Purkinje cell (primary cell): ENCODE results near the gene FADS6. TPM values are rescaled to one million over a fixed set of nuclear protein-coding genes. Genes with fewer than 3 reads are reported as not detected.

Experiments used
- polyA plus RNA-seq: library from polyadenylated mRNA; unstranded; fragments of >200 nt; fragmentation: Nextera tagmentation; gene quantifications from 2 replicates; pipeline ENCODE4 v1.2.1, GENCODE V29; 2014

The FADS6 gene, protein sequence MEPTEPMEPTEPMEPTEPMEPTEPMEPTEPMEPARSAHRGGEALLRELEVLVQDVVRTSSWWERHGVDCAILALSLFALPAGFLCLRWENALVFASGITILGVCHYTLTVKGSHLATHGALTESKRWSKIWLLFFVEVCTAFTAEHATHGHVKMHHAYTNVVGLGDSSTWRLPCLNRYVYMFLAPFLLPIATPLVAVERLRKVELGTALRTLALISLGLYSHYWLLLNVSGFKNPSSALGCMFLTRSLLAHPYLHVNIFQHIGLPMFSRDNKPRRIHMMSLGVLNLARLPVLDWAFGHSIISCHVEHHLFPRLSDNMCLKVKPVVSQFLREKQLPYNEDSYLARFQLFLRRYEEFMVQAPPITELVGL
- polyA plus RNA-seq = 5.1 and 6.8 TPM in 2 replicates

DNA sequence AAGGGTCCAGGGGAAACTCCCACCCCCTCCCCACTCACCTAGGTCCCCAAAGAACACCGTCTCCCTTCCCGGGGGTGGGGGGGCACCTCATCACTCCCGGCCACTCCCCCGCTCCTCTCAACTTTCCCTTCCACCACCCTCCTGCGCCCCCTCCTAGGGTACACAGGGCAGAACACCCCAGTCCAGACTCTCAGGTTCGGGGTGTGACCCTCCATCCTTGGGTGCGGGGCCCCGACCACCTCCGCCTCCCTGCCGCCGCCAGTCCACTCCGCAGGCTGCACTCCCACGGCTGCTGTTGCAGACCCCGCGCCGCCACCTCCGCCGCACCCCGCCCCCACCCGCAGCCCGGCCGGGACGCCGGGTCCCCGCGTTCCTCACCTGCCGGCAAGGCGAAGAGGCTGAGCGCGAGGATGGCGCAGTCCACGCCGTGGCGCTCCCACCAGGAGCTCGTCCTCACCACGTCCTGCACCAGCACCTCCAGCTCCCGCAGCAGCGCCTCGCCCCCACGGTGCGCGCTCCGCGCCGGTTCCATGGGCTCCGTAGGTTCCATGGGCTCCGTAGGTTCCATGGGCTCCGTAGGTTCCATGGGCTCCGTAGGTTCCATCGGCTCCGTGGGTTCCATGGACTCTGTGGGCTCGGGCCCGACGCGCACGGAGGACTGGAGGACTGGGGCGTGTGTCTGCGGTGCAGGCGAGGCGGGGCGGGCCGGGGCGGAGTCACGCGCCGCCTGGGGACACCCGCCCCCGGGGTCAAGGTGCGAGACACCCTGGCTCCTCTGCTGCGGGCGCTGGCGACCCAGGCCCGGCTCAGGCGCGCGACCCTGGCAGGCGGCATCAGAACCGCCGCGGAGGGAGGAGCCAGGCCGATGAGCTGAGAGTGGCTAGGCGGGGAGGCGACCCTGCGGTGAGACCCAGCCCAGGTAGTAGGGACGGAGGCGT lies at the start of gene FADS6:
Gene FADS6 (minus strand): TSS at position 660 of the 938 bp plus-strand sequence. CDS start 38 bp downstream, at position 622.

DNA sequence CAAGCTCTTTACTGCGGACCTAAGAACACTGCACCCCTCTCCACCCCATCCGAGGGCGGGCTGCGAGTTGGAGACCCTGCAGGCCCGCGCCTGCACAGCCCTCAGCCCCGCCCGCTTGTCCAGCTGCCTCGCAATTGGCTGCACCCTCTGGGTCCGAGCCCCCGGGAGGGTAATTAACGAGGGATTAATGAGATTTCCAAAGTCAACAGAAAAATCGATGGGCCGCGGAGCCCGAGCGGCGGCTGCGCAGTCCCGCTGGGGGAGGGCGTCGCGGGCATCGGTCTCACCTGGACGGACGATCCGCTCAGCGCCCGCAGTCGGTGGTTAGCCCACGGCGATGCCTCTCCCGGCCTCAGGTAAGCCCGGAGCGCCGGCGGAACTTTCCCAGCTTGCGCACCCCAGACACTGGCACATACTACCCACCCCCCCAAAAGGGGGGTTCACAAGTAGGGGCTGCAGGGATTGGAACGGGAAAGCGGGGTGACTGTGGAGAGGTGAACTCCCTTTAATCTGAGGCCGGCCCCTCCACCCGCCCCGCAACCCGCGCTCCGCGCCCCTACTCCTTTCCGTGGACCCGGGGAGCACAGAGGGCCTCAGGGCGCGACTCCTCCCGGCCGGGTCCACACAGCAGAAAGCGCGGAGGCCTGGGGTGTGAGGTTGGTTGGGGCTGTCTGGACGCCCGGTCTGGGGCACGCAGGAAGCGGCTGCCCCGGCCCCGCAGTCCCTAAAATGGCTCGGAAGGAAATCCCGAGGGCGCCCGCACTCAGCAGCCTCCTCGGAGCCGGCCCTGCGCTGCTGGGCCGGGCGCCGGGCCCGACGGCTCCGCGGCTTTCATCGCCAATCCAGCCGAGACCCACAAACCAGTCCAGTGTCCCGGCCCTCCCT lies 42.4 kb upstream of the FADS6 start, which contains the start of gene OTOP3:
Gene OTOP3 (plus strand): TSS at position 314 of the 885 bp plus-strand sequence. CDS start 24 bp downstream, at position 338.

DNA sequence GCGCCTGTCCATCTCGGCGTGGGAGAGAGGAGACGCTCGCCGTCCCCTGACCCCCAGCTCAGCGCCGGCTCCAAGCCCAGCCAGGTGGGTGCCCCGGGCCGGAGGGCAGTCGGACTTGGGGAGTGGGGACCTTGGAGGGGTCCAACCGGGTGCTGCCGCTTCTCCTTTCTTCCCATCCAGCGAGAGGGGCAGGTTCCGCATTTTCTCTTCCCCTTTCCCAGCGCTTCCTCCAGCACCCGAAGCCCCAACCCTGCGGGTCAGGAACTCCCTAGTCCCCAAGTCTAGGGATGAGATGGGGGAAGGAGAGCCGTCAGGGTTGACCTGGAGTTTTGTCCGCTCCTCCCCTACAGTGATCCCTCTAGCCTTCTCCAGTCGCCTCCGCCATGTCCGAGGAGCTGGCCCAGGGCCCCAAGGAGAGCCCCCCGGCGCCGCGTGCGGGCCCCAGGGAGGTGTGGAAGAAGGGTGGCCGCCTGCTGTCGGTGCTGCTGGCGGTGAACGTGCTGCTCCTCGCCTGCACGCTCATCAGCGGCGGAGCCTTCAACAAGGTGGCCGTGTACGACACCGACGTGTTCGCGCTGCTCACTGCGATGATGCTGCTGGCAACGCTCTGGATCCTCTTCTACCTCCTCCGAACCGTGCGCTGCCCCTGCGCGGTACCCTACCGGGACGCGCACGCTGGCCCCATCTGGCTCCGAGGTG lies 31.0 kb upstream of the FADS6 start, which contains the start of gene OTOP2:
Gene OTOP2 (plus strand): TSS at position 24 of the 699 bp plus-strand sequence. CDS start 360 bp downstream, at position 384.

DNA sequence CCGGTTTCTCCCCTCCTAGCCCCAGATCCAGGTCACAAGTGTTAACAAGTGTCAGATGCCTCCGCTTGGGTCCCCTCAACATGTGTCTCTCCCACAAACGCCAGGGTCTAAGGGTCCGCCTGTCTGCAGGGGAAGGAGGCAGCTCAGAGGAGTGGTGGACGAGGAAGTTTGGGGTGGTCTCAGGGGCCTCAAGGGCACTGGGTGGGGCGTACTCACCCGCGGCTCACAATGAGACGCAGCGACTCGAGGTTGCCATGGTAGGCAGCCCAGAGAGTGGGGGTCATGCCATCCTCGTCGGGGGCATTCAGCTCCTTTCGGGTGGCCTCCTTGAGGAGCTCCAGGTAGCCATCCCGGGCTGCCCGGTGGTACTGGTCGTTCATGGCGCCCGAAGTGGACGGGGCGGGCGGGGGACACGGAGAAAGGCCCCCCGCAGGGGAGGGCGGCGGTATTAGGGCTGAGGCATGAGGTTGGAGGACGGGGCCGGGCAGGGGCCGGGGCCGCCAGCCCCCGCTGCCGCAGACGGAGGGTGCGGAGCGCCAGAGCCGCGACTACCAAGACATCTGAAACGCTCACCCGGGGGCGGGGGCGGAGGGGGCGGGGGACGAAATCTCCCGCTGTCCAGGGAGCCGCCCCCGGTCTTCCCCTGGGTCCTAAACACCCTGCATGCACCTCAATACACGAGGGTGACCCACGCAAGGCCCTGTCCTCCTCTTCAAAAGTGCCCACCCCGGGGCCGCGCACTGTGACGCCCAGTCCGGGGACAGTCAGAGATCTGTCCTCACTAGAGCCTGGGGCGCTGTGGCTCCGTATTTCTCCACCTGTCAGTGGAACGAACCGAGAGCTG lies 29.5 kb upstream of the FADS6 start, which contains the start of gene USH1G:
Gene USH1G (minus strand): TSS at position 562 of the 844 bp plus-strand sequence. CDS start 182 bp downstream, at position 380.

DNA sequence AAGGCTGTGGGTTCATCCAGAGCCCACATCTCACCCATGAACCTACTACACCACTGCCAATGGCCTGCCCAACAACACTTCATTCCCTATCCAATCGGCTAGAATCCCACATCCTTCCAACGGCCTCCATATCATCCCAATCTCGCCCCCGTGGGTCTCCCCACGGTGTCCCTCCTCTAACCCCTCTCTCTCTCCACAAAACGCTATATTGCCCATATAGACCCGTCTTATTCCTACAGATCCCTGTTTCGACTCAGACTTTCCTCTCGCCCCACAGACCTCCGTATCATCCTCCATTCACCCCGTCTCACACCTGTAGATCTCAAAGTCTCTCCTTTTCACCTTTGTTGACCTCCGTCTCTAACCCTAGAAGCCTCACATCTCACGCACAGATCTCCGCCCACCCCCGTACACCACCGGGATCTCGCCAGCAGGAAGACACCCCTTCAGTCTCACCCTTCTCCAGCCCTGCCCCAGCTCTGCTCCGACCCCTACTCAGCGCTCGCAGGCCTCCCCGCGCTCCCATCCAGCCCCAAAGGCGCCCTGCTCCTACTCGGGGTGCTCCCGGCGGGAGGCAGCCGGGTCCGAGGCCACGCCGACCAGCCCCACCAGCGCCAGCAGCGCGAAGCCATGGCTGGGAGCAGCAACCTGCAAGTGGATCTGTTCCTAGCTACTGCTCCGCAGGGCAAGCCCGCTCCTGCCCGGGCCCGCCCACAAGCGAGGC lies 21.0 kb downstream of the FADS6 start, which contains the start of gene FDXR:
Gene FDXR (minus strand): TSS at position 682 of the 724 bp plus-strand sequence. CDS start 50 bp downstream, at position 632.

DNA sequence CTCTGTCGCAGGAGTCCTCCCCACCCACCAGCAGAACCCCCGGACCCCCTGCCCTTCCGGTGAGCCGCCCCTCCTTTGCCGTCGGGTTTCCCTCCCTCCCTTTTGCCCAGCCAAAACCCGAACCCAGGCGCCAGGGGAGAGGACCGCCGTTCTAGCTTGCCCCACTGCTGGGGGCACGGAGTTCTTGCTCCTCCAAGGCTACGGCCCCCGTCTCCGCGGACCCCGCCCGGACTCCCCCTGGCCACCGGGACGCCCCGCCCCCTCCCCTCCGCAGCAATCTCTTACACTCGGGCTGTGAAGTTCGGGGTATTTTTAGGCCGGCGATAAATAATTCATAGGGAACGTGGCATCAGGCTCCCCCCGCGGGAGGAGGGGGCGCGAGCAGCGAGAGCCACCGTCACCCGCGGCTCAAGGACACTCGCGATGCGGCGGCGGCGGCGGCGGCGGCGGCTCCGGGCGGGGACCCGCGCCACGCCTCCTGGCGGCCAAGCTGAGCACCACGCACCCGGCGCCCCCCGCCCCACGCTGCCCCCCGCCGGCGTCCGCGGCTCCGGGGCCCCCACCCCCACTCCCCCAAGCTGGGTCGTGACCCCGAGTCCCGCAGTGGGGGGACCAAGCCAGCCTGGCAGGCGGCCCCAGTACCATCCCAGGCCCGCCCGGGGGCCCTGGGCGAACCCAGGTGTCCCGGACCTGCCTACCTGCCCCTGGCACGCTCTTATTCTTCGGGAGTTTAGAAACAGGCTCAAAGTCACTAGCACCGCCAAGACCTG lies 33.8 kb downstream of the FADS6 start, which contains the start of gene GRIN2C:
Gene GRIN2C (minus strand): TSS at position 427 of the 770 bp plus-strand sequence. CDS start 4,793 bp downstream, outside the sequence.

Other genes with a start within 250 kb of the FADS6 start
- gene CD300LF, start 180.7 kb downstream of the FADS6 start, polyA plus RNA-seq = not detected in 2 replicates
- 0.57 TPM in 1 of 2 replicates, not detected in the other for gene RAB37, start 156.4 kb downstream of the FADS6 start, polyA plus RNA-seq
- gene NHERF1, start 145.0 kb downstream of the FADS6 start, polyA plus RNA-seq = 4.9 and 9.5 TPM in 2 replicates
- 6.0 and 6.2 TPM in 2 replicates for gene NAT9, start 117.3 kb downstream of the FADS6 start, polyA plus RNA-seq
- 0.59 and 0.74 TPM in 2 replicates for gene GRIN2C, start 33.7 kb downstream of the FADS6 start, polyA plus RNA-seq
- gene FDXR, start 20.6 kb downstream of the FADS6 start, polyA plus RNA-seq = 0.25 TPM in 1 of 2 replicates, not detected in the other
- not detected in 2 replicates for gene USH1G, start 29.6 kb upstream of the FADS6 start, polyA plus RNA-seq
- 0.27 TPM in 1 of 2 replicates, not detected in the other for gene OTOP2, start 30.6 kb upstream of the FADS6 start, polyA plus RNA-seq
- gene OTOP3, start 42.3 kb upstream of the FADS6 start, polyA plus RNA-seq = not detected in 2 replicates
- 5.6 and 10.2 TPM in 2 replicates for gene HID1, start 79.1 kb upstream of the FADS6 start, polyA plus RNA-seq
- gene CDR2L, start 94.0 kb upstream of the FADS6 start, polyA plus RNA-seq = 7.2 and 13.0 TPM in 2 replicates
- gene MRPL58, start 119.0 kb upstream of the FADS6 start, polyA plus RNA-seq = 26.4 and 34.8 TPM in 2 replicates
- gene ATP5PD, start 153.3 kb upstream of the FADS6 start, polyA plus RNA-seq = 1,868 and 2,230 TPM in 2 replicates
- gene KCTD2, start 153.6 kb upstream of the FADS6 start, polyA plus RNA-seq = 22.1 and 31.1 TPM in 2 replicates
- gene SLC16A5, start 194.3 kb upstream of the FADS6 start, polyA plus RNA-seq = not detected in 2 replicates
- gene ARMC7, start 216.3 kb upstream of the FADS6 start, polyA plus RNA-seq = 1.4 and 2.4 TPM in 2 replicates
- 4.3 and 4.7 TPM in 2 replicates for gene NT5C, start 238.1 kb upstream of the FADS6 start, polyA plus RNA-seq